ENCODE results near the gene TMEM237.

Gene TMEM237

GRCh38 chr2:201649442-201649841 is 6.1 kb upstream of the TMEM237 start (continued):
- TF ChIP-seq KLF17 (tag by site-specific recombination; IDR thresholded peaks at IDR 0.05) = no peak
- TF ChIP-seq ELK4 (IDR thresholded peaks at IDR 0.05; ENCODE audit: borderline replicate concordance, low read depth, low read length) = no peak
- no peak for TF ChIP-seq ZNF223 (tag by site-specific recombination; IDR thresholded peaks at IDR 0.05)
- TF ChIP-seq ZNF768 (tag by site-specific recombination; IDR thresholded peaks at IDR 0.05) = no peak
- TF ChIP-seq SETDB1 (IDR thresholded peaks at IDR 0.05; ENCODE audit: insufficient read length, low read length) = no peak
- TF ChIP-seq TSHZ1 (tag by site-specific recombination; IDR thresholded peaks at IDR 0.05; ENCODE audit: borderline replicate concordance) = no peak

GRCh38 chr2:201647431-201647830 is 4.1 kb upstream of the TMEM237 start:
- H3K4me1 ChIP-seq (ENCODE audit: control insufficient read depth, insufficient read depth, low read length) = no peaks in the 10 kb centered on the region; the same call in 1 of the 2 replicates
- POLR2A ChIA-PET = no interaction called here
- H3K4me3 ChIP-seq (ENCODE audit: low read depth, low read length) = no peak overlapping the region
- CTCF ChIA-PET = interaction anchor here (0.6 kb wide), 1 partner anchor 502 kb away, joined by 3 read pairs; no protein-coding TSS in a partner anchor
- no peaks in the 10 kb centered on the region for H3K36me3 ChIP-seq (ENCODE audit: control insufficient read depth in 2 of 2, insufficient read depth in 1 of 2, low read length in 2 of 2)
- no peaks in the 10 kb centered on the region for H3K9me3 ChIP-seq (ENCODE audit: control insufficient read depth, insufficient read depth, low read depth, low read length)
- peak; percentile 25; the same call in 1 of the 2 replicates for TF ChIP-seq ZNF449 (tag by site-specific recombination; IDR thresholded peaks at IDR 0.05)
- no peak for TF ChIP-seq ZNF658 (tag by site-specific recombination; IDR thresholded peaks at IDR 0.05)
- H3K27ac ChIP-seq (ENCODE audit: extremely low read depth, low read depth, low read length) = no peak overlapping the region

- no peak overlapping the region for H3K27ac ChIP-seq (ENCODE audit: extremely low read depth, low read depth, low read length)
- POLR2A ChIA-PET = no interaction called here
These were observed 698 bp upstream of the TMEM237 start for GRCh38 chr2:201644001-201644400.

More at GRCh38 chr2:201644001-201644400, 698 bp upstream of the TMEM237 start:
- Histone ChIP-seq H3K4me1 (ENCODE audit: control insufficient read depth, insufficient read depth, low read length) (no peaks in the 10 kb centered on the region; the same call in 1 of the 2 replicates), H3K9me3 (ENCODE audit: control insufficient read depth, insufficient read depth, low read depth, low read length) (no peaks in the 10 kb centered on the region), H3K36me3 (ENCODE audit: control insufficient read depth in 2 of 2, insufficient read depth in 1 of 2, low read length in 2 of 2) (peaks cover 0 to 7% of the 10 kb centered on the region in 2 experiments; a peak in 1 of 3 replicates), H3K4me3 (ENCODE audit: low read depth, low read length) (no peak overlapping the region)
- TF ChIP-seq ZNF449 (tag by site-specific recombination; IDR thresholded peaks at IDR 0.05) = no peak
- 0 out of 2 replicates have a peak, but pooled peaks have one; percentile 13 for TF ChIP-seq ZNF335 (tag by site-specific recombination; conservative IDR thresholded peaks at IDR 0.05)
- CTCF ChIA-PET = no interaction called here

Measured in HEK293 (cell line).